Sigmoid colon (tissue), 7 donors: ENCODE measurements around the gene B3GALT2. TPM values are rescaled to one million over a fixed set of nuclear protein-coding genes. Genes with fewer than 3 reads are reported as not detected.
"Not testable (repeated sequence)": the region's sequence is repeated elsewhere in the genome, so short reads cannot be mapped to it uniquely, and the experiment has no call there.

Source experiments
- DNase-seq: peaks from one replicate; pipeline ENCODE4 v3.0.0-alpha.2; 2019
- H3K27ac ChIP-seq, 4 donors: fragments of 200-600 bp; sonication (generic); one replicate each; pipeline ENCODE4 v1.5.1; 2016 to 2019; ENCODE audit warnings: mild to moderate bottlenecking in 1 of 4
- H3K27me3 ChIP-seq, 3 donors: fragments of 200-600 bp; sonication (generic); one replicate each; pipeline ENCODE4 v1.5.1; 2019; ENCODE audit warnings: mild to moderate bottlenecking in 1 of 3
- H3K36me3 ChIP-seq, 4 donors: fragments of 200-600 bp; sonication (generic); one replicate each; pipeline ENCODE4 v1.5.1; 2016 to 2019
- H3K4me1 ChIP-seq, 4 donors: fragments of 200-600 bp; sonication (generic); one replicate each; pipeline ENCODE4 v1.5.1; 2017 to 2019
- H3K4me3 ChIP-seq, 4 donors: fragments of 200-600 bp; sonication (generic); one replicate each; pipeline ENCODE4 v1.5.1; 2017 to 2019; ENCODE audit warnings: mild to moderate bottlenecking in 2 of 4, moderate library complexity in 1 of 4
- H3K9me3 ChIP-seq, 4 donors: fragments of 200-600 bp in 3 of 4; sonication (generic) in 3 of 4; one replicate each; pipeline versions ENCODE4 v1.5.1 to v1.6.1; 2013 to 2019
- EP300 ChIP-seq, 4 donors: sonication (generic); formaldehyde crosslinking; IDR thresholded peaks; one replicate each; pipeline ENCODE4 v1.6.1; 2017; ENCODE audit warnings: antibody characterized with exemption in 4 of 4
- POLR2A ChIP-seq, 2 donors: fragments of 450-650 bp; IDR thresholded peaks; one replicate each; pipeline ENCODE4 v1.6.1; 2016; ENCODE audit warnings: antibody characterized with exemption in 2 of 2, mild to moderate bottlenecking in 2 of 2, moderate library complexity in 2 of 2
- POLR2AphosphoS5 ChIP-seq, 4 donors: sonication (generic); formaldehyde crosslinking; IDR thresholded peaks; one replicate each; pipeline ENCODE4 v1.6.1; 2017; ENCODE audit warnings: antibody characterized with exemption in 4 of 4
- WGBS, 2 donors: extraction: QIAGEN DNeasy Blood & Tissue Kit; methylation state at CpG; one replicate each; pipeline ENCODE4 v1.1.7; 2013; 5-methylcytosine and 5-hydroxymethylcytosine counted together
- intact Hi-C: fragments of 100-400 bp; cut with DNase I; formaldehyde crosslinking; loops from one replicate; pipeline ENCODE4 v1.15.1; 2023
- polyA plus RNA-seq, 3 donors: library from polyadenylated mRNA; stranded (reverse); fragments of 200-250 nt; gene quantifications; one replicate each; pipeline ENCODE4 v1.2.3, GENCODE V29; 2013
- total RNA-seq, 4 donors: library from RNA; depleted of rRNA; stranded (reverse); fragments of >200 nt; gene quantifications; one replicate each; pipeline ENCODE4 v1.1.0, GENCODE V29; 2016
- TF ChIP-seq, protein P1 (sequence below), 4 experiments: fragments of 450-650 bp in 3 of 4; fragments of 200-600 bp in 1 of 4; IDR thresholded peaks; one replicate each; pipeline ENCODE4 v1.5.1; 2016 to 2019; ENCODE audit warnings: antibody characterized with exemption in 4 of 4, mild to moderate bottlenecking in 3 of 4, moderate library complexity in 2 of 4
- donor health status: healthy with polysubstance abuse.
- donor health status: Bipolar disorder and iron deficiency.
- donor health status: healthy.

The B3GALT2 gene
- total and polyA plus RNA-seq, 7 donors, result under 0.01 to 11.1 (median 0.83) TPM

DNA sequence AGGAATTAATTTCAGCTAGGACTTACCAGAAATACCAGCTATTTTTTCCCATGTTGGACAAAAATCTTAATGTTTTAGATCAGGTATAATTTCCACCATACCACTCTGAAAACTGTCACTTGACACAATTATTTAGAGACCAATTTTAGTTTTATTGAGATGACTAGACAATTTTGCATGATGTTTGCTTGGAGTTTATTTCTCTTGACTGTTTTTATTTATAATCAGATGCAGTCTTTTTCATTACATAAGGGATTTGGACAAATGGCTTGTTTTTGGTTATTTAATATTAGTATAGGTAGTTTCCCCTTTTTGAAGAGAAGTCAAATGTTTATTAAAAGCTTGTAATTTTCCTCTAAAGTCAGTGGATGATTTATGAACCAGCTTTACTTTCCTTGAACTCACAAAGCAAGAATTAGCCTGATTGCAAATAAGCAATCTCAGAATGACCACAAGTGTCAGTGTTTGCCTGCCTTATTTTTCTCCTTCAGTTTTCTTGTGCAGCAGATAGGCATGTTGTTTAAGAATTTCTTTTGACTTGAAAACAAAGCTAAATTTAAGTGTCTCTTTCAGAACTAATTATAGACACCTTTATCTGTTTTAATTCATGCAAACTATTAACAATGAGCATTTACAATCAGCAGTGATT lies 3.8 kb upstream of the B3GALT2 start:
- no peak for DNase-seq
- Histone ChIP-seq H3K4me3 (no peak overlapping the region), H3K9me3 (no peaks in the 10 kb centered on the region), H3K4me1 (peaks cover 0 to 60% (median 42%) of the 10 kb centered on the region in 4 donors), H3K27me3 (no peaks in the 10 kb centered on the region), H3K36me3 (no peaks in the 10 kb centered on the region), H3K27ac (peak overlapping the region in 3 of 4 donors; percentile 39 to 73 (median 73))
- intact Hi-C loops, result no loop called here
- no peak for TF ChIP-seq EP300 (IDR thresholded peaks at IDR 0.05)
- TF ChIP-seq, protein P1, sequence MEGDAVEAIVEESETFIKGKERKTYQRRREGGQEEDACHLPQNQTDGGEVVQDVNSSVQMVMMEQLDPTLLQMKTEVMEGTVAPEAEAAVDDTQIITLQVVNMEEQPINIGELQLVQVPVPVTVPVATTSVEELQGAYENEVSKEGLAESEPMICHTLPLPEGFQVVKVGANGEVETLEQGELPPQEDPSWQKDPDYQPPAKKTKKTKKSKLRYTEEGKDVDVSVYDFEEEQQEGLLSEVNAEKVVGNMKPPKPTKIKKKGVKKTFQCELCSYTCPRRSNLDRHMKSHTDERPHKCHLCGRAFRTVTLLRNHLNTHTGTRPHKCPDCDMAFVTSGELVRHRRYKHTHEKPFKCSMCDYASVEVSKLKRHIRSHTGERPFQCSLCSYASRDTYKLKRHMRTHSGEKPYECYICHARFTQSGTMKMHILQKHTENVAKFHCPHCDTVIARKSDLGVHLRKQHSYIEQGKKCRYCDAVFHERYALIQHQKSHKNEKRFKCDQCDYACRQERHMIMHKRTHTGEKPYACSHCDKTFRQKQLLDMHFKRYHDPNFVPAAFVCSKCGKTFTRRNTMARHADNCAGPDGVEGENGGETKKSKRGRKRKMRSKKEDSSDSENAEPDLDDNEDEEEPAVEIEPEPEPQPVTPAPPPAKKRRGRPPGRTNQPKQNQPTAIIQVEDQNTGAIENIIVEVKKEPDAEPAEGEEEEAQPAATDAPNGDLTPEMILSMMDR (IDR thresholded peaks at IDR 0.05), result peak in 2 of 4 experiments; percentile 24 to 40

DNA sequence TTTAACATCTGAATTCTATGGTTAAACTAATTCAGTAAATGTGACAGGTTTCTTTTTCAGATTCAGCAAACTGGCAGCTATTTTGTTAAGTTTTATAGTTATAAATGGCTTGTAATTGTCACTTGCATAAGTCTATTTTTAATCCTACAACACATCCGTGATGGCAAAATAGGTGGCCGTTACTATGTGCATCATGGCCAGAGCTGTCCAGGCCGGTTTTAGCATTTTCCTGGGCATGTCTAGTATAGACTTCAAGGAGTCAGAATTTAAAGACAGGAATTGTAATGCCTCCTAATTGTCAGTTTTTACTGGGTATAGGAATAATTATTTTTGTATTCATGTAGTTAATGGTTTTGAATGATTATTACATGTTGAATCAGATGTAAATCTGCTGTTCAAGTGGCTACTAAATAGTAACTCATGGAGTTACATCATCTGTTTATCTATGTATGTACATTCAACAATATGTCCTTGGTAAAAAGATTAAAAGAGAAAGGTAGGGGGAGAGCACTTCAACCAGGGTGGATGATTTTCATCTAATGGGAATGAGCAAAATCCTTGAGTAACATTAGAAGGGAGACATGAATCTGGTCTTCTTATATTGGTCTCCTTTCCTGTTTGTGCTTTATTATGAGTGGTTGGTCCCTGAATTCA lies 3.2 kb upstream of the B3GALT2 start:
- TF ChIP-seq, protein P1 (IDR thresholded peaks at IDR 0.05), result no peak
- no peak for TF ChIP-seq POLR2AphosphoS5 (IDR thresholded peaks at IDR 0.05)
- TF ChIP-seq POLR2A (IDR thresholded peaks at IDR 0.05), result no peak
- TF ChIP-seq EP300 (IDR thresholded peaks at IDR 0.05), result no peak
- 90% methylated on average over 3 of the region's 3 CpGs for WGBS, 2 donors
- Histone ChIP-seq H3K36me3 (no peaks in the 10 kb centered on the region), H3K4me1 (peaks cover 0 to 66% (median 42%) of the 10 kb centered on the region in 4 donors), H3K27me3 (no peaks in the 10 kb centered on the region), H3K27ac (peak overlapping the region in 3 of 4 donors; percentile 70 to 73 (median 73)), H3K4me3 (no peak overlapping the region), H3K9me3 (no peaks in the 10 kb centered on the region)
- DNase-seq, result no peak
- intact Hi-C loops, result loop anchor here (5.0 to 10.0 kb wide), 4 partner anchors 153 to 1105 kb away; no protein-coding TSS in a partner anchor

DNA sequence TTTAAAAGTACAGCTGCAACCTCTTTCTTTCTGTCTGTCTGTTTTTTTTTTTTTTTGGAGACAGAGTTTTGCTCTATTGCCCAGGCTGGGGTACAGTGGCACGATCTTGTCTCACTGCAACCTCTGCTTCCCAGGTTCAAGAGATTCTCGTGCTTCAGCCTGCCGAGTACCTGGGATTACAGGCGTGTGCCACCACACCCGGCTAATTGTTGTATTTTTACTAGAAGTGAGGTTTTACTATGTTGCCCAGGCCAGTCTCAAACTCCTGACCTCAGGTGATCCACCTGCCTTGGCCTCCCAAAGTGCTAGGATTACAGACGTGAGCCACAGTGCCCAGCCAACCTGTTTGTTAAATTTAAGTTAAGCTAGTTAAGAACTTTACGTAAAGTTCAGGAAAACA lies 2.5 kb upstream of the B3GALT2 start:
- H3K4me3 ChIP-seq, H3K9me3 ChIP-seq, H3K36me3 ChIP-seq, DNase-seq, H3K27me3 ChIP-seq: not testable (repeated sequence)
- intact Hi-C loops, result loop anchor here (5.0 to 10.0 kb wide), 4 partner anchors 153 to 1106 kb away; no protein-coding TSS in a partner anchor
- Histone ChIP-seq H3K27ac (peak overlapping the region in 3 of 4 donors; percentile 70 to 73 (median 73)), H3K4me1 (peaks cover 0 to 73% (median 43%) of the 10 kb centered on the region in 4 donors)
- WGBS, 2 donors, result 33 to 76% methylated on average over 7 of the region's 7 CpGs

DNA sequence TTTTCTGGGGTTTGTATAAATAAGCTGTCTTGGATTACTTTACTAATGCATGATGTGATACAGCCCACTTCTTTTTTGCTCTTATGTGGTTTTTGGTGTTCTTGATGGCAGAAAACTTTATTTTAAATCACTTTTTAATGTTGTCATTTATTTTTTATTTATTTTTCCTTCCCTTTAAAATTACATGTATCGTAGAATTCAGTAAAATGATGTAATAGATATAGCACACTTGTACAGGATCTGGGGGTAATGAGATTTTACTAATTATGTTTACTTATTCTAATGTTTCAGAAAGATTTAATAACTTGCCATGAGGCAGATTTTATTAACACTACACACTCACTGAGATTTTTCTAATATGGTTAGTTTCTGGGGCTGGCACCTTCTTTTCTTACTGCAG lies 701 bp upstream of the B3GALT2 start:
- Histone ChIP-seq H3K27ac (peak overlapping the region; percentile 46 to 73 (median 72)), H3K9me3 (no peaks in the 10 kb centered on the region), H3K27me3 (no peaks in the 10 kb centered on the region), H3K36me3 (no peaks in the 10 kb centered on the region), H3K4me3 (peak overlapping the region in 3 of 4 donors; percentile 31 to 45 (median 44)), H3K4me1 (peaks cover 0 to 90% (median 48%) of the 10 kb centered on the region in 4 donors)
- WGBS, 2 donors, result 72 to 81% methylated on average over 1 of the region's 1 CpG
- TF ChIP-seq, protein P1 (IDR thresholded peaks at IDR 0.05), result no peak
- TF ChIP-seq POLR2A (IDR thresholded peaks at IDR 0.05), result no peak
- TF ChIP-seq EP300 (IDR thresholded peaks at IDR 0.05), result no peak
- TF ChIP-seq POLR2AphosphoS5 (IDR thresholded peaks at IDR 0.05), result no peak
- intact Hi-C loops, result loop anchor here (5.0 to 10.0 kb wide), 4 partner anchors 155 to 1108 kb away; no protein-coding TSS in a partner anchor
- no peak for DNase-seq

DNA sequence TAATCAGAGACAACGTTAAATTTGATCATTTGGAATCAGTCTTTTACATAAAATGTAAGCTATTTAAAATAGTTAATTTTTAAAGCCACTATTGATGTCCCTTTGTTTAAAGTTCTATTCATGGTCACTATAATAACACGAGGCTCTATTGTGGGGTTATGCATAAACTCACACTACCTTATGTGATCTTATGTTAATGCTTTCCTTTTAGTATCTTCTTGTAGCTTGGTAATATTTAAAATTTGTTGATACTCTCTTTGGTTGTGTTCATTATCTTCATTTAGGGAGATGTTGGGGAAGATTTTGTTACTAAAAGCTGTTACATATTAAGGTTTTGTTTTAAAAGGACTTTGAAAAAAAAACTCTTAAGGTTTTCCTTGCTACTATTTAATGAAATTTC lies 1.2 kb downstream of the B3GALT2 start:
- no peaks in the 10 kb centered on the region for H3K27me3 ChIP-seq
- TF ChIP-seq POLR2A (IDR thresholded peaks at IDR 0.05), result no peak
- TF ChIP-seq POLR2AphosphoS5 (IDR thresholded peaks at IDR 0.05), result no peak
- TF ChIP-seq, protein P1 (IDR thresholded peaks at IDR 0.05), result no peak
- TF ChIP-seq EP300 (IDR thresholded peaks at IDR 0.05), result no peak
- no peak for DNase-seq
- intact Hi-C loops, result loop anchor here (5.0 to 10.0 kb wide), 4 partner anchors 157 to 1110 kb away; no protein-coding TSS in a partner anchor
- H3K4me1 ChIP-seq, result peaks cover 0 to 97% (median 57%) of the 10 kb centered on the region in 4 donors
- peak overlapping the region in 3 of 4 donors; percentile 70 to 73 (median 73) for H3K27ac ChIP-seq
- H3K36me3 ChIP-seq, result no peaks in the 10 kb centered on the region
- H3K9me3 ChIP-seq, result no peaks in the 10 kb centered on the region
- WGBS, 2 donors, result 40 to 63% methylated on average over 2 of the region's 2 CpGs
- peak overlapping the region; percentile 18 to 45 (median 38) for H3K4me3 ChIP-seq
